Choroid plexus epithelial cell (primary cell): ENCODE measurements around the gene PTHLH.
A peak's percentile ranks its signal among the peaks of the same experiment; 100 is the strongest.

Experiments
- DNase-seq: peaks from one replicate; pipeline ENCODE4 v3.0.0-alpha.2; 2010; ENCODE audit warnings: low read depth
- H3K4me3 ChIP-seq: 2 replicates; pipeline ENCODE4 v1.5.1; 2011; ENCODE audit warnings: low read depth, mild to moderate bottlenecking, control low read depth, low read length, moderate library complexity
- CTCF ChIP-seq: conservative IDR thresholded peaks from 2 replicates; pipeline ENCODE4 v1.5.1; 2011; ENCODE audit warnings: low read depth, mild to moderate bottlenecking, control low read depth, inconsistent platforms, low read length, moderate library complexity

PTHLH gene

GRCh38 chr12:27927347-27927746 is 45.2 kb downstream of the PTHLH start:
- DNase-seq, result no peak
- no peak overlapping the region for H3K4me3 ChIP-seq
- no peak for TF ChIP-seq CTCF

- peak; percentile 15 for DNase-seq
- no peak for TF ChIP-seq CTCF
- H3K4me3 ChIP-seq, result no peak overlapping the region
Observed at GRCh38 chr12:27924350-27925135, 48.0 kb downstream of the PTHLH start.

GRCh38 chr12:27922531-27923139 is 49.9 kb downstream of the PTHLH start:
- no peak overlapping the region for H3K4me3 ChIP-seq
- DNase-seq, result peak; percentile 33
- TF ChIP-seq CTCF, result no peak

GRCh38 chr12:27919671-27920235 is 52.8 kb downstream of the PTHLH start:
- no peak for DNase-seq
- no peak overlapping the region for H3K4me3 ChIP-seq
- no peak for TF ChIP-seq CTCF

GRCh38 chr12:27915536-27915935 is 57.0 kb downstream of the PTHLH start:
- no peak for DNase-seq
- TF ChIP-seq CTCF, result no peak
- H3K4me3 ChIP-seq, result no peak overlapping the region

- no peak for DNase-seq
- no peak for TF ChIP-seq CTCF
- no peak overlapping the region for H3K4me3 ChIP-seq
Observed at GRCh38 chr12:27915021-27915420, 57.5 kb downstream of the PTHLH start.
